GM12873 (cell line): ENCODE results near the gene DNAH11.

ENCODE experiments used
- CTCF ChIP-seq: IDR thresholded peaks from 2 replicates; pipeline ENCODE4 v1.5.1; 2012; ENCODE audit warnings: low read depth, mild to moderate bottlenecking, moderate library complexity, low read length, control low read depth; ENCODE audit not compliant: insufficient read depth; ENCODE audit errors: missing control alignments

DNAH11 gene

GRCh38 chr7:21566094-21566493 lies 23.3 kb downstream of the DNAH11 start:
- no peak for TF ChIP-seq CTCF

GRCh38 chr7:21568762-21569161 lies 25.9 kb downstream of the DNAH11 start:
- peak; percentile 28 for TF ChIP-seq CTCF

- TF ChIP-seq CTCF: no peak
These were observed 29.8 kb downstream of the DNAH11 start for GRCh38 chr7:21572331-21573313.

GRCh38 chr7:21579341-21580072 lies 36.7 kb downstream of the DNAH11 start:
- no peak for TF ChIP-seq CTCF

GRCh38 chr7:21580073-21580521 lies 37.3 kb downstream of the DNAH11 start:
- no peak for TF ChIP-seq CTCF

- no peak for TF ChIP-seq CTCF
These were observed 42.4 kb downstream of the DNAH11 start for GRCh38 chr7:21585070-21585724.
